ENCODE results near the gene BANF2. TPM values are rescaled to one million over a fixed set of nuclear protein-coding genes. Genes with fewer than 3 reads are reported as not detected.
A peak's percentile ranks its signal among the peaks of the same experiment; 100 is the strongest.

BANF2 gene
- total and polyA plus RNA-seq, 2 of the 13 experiments (the other 11 are each of a cell fraction or from before 2014, with no cell fraction given), result 0.35 TPM; not detected in 1

- TF ChIP-seq CCDC6 (CRISPR knock-in tag; IDR thresholded peaks at IDR 0.05) (no peak), ZC3H13 (CRISPR knock-in tag; IDR thresholded peaks at IDR 0.05) (0 out of 2 replicates have a peak, but pooled peaks have one; percentile 5), MAZ (IDR thresholded peaks at IDR 0.05; ENCODE audit: borderline replicate concordance, low read depth, low read length) (no peak), MAZ (CRISPR knock-in tag; IDR thresholded peaks at IDR 0.05; ENCODE audit: low read depth) (0 out of 2 replicates have a peak, but pooled peaks have one; percentile 34), ZNF547 (CRISPR knock-in tag; IDR thresholded peaks at IDR 0.05) (0 out of 2 replicates have a peak, but pooled peaks have one; percentile 35), POLR2A (IDR thresholded peaks at IDR 0.05; ENCODE audit: insufficient read depth in 1 of 2, low read depth in 2 of 2, low read length in 2 of 2) (0 out of 4 replicates have a peak, but pooled peaks of 1 of the 2 experiments have one; percentile 24), NR0B2 (CRISPR knock-in tag; IDR thresholded peaks at IDR 0.05) (0 out of 2 replicates have a peak, but pooled peaks have one; percentile 20), MXD1 (CRISPR knock-in tag; IDR thresholded peaks at IDR 0.05) (peak; percentile 77; the same call in 1 of the 2 replicates), ETS1 (CRISPR knock-in tag; IDR thresholded peaks at IDR 0.05) (no peak), HNRNPH1 (optimal IDR thresholded peaks at IDR 0.05; ENCODE audit: low read depth, low read length) (peak; percentile 44), AGO1 (IDR thresholded peaks at IDR 0.05; ENCODE audit: low read depth, low read length, poor library complexity, severe bottlenecking) (peak; percentile 60), GABPA (IDR thresholded peaks at IDR 0.05; ENCODE audit: low read depth, low read length) (no peak), GABPA (CRISPR knock-in tag; IDR thresholded peaks at IDR 0.05; ENCODE audit: low read depth) (no peak), MTERF4 (CRISPR knock-in tag; IDR thresholded peaks at IDR 0.05) (peak; percentile 69; the same call in 1 of the 2 replicates), HIVEP1 (CRISPR knock-in tag; IDR thresholded peaks at IDR 0.05) (0 out of 2 replicates have a peak, but pooled peaks have one; percentile 39), NR1H2 (CRISPR knock-in tag; IDR thresholded peaks at IDR 0.05; ENCODE audit: borderline replicate concordance, low read depth) (0 out of 2 replicates have a peak, but pooled peaks have one; percentile 33), U2AF1 (optimal IDR thresholded peaks at IDR 0.05; ENCODE audit: low read depth, low read length) (peak; percentile 55)
These were observed 47.4 kb upstream of the BANF2 start (continued) for GRCh38 chr20:17652411-17652810.

Measured in HepG2 (cell line).